GM18861 (cell line): ENCODE measurements around the gene JAKMIP3.

Experiments
- ATAC-seq: cut with Tn5 transposase; IDR thresholded peaks from one replicate; pipeline ENCODE4 v1.9.1; 2021; ENCODE audit not compliant: unreplicated experiment

The JAKMIP3 gene

GRCh38 chr10:132109341-132110110, 43.8 kb downstream of the JAKMIP3 start:
- ATAC-seq: no peak

DNA sequence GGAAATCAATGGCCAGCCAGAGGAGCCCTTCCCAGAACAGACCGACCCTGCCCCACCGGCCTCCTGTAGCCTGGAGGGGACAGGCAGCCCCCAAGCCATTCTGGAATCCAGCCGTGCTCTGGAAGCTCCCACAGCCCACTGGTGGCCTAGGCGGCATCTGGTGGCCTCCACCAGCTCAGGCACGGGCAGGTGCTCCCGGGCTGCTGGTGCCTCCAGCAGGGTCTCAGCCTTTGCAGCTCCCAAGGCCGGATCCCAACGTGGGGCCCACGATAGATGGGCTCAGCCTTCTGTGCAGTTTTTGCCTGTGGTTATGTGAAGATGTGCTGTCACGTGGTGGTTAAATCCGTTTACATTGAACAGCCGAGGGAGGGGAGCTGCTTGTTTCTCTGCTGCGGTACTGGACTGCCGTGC, 44.4 kb downstream of the JAKMIP3 start:
- ATAC-seq: no peak

- ATAC-seq: no peak
These were observed 45.0 kb downstream of the JAKMIP3 start for GRCh38 chr10:132110713-132111112.

- ATAC-seq: no peak
These were observed 45.5 kb downstream of the JAKMIP3 start for GRCh38 chr10:132111121-132111731.

DNA sequence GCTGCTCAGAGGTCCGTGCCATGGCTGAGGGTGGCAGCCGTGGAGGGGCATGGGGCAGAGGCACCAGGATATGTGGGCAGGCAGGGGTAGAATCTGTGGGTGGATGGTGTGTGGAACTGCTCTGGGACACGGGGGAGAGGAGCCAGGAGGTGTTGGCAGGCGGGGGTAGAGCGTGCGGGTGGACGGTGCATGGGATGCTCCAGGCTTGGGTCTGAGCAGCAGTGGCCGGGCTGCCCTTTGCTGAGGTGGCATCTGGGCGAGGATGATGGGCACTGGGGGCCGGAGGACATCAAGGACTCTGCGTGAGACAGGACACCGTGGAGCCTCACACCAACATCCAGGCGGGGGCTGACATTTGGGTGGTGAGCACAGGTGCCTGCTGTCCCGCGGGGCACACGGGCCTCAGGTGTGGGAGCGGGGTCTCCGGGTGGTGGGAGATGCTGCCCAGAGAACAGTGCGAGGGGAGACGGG, 46.2 kb downstream of the JAKMIP3 start:
- ATAC-seq: no peak

DNA sequence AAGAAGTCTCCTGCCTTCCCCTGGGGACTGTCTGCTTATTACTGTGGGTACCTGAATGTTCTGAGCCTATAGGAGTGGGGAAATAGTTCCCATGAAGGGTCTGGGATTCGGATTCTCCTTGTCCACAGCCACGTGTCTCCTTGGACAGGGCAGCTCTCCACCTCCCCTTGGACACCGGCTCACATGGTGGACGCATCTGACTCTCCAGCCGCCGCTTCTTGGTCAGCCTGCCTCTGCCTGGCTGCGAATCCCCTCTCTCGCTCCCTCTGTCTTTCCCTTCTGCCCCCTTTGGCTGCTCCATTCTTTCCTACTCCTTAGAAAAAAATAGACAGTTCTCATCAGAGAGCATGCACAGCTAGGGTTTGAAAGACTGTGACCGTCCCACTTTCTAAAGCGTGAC, 46.9 kb downstream of the JAKMIP3 start:
- no peak for ATAC-seq

- ATAC-seq: no peak
These were observed 47.5 kb downstream of the JAKMIP3 start for GRCh38 chr10:132113206-132113605.

GRCh38 chr10:132113766-132114365, 48.1 kb downstream of the JAKMIP3 start:
- ATAC-seq: no peak

GRCh38 chr10:132114953-132115520, 49.3 kb downstream of the JAKMIP3 start:
- ATAC-seq: no peak
